Limb (tissue), 2 donors: ENCODE data around the gene MARCHF9.

Source experiments
- DNase-seq, 2 donors: peaks; one replicate each; pipeline ENCODE4 v3.0.0-alpha.2; 2016; ENCODE audit errors: extremely low spot score in 2 of 2

Gene MARCHF9

DNA sequence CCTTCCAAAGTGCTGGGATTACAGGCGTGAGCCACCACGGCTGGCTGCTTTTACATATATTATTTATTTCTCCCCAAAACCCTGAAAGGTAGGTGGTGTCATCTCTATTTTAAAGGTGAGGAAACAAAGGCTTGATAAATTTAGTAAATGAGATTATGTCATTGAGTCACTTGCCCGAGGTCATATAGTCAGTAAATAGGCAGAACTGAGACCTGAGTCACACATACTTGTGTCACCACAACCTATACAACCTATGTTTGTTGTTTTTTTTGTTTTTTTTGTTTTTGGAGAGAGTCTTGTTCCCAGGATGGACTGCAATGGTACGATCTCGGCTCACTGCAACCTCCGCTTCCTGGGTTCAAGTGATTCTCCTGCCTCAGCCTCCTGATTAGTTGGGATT, 40.5 kb downstream of the MARCHF9 start:
- DNase-seq, result no peak

DNA sequence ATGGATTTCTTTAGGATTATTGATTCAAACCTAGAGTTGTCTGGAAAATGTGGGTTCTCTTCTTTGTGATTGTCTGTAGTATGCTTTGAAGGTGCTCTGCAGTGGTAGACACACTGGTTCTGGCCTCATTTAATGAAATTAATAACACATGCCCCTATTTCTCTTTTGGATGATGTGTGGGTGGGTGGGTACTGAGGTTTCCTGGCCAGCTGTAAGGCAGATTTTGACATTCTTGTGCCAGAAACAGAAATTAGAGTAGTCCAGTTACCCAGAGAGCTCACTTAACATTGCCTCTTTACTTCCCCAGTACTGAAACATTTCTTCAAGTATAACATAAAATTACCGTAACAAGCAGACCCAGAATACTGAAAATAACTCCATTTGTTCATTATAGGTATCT, 42.1 kb downstream of the MARCHF9 start:
- DNase-seq, result no peak

DNA sequence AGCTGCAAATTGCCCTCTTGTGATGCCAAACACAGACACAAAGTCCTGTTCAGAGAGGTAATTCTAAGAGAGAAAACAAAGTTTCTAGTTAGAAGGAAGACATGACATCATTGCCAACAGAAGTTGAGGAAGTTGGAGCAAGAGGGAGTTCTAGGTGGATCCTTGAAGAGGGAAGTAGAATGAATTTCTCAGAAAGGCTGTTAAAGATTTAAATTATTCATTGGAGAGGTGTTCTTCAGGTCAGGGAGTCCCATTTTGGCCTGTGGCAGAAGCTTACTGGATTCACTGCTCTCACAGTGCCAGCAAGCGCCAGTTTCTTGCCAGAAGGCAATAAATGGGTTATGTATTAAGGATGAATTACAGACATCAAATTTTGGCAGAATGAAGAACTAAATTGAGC, 43.0 kb downstream of the MARCHF9 start:
- DNase-seq, result no peak

DNA sequence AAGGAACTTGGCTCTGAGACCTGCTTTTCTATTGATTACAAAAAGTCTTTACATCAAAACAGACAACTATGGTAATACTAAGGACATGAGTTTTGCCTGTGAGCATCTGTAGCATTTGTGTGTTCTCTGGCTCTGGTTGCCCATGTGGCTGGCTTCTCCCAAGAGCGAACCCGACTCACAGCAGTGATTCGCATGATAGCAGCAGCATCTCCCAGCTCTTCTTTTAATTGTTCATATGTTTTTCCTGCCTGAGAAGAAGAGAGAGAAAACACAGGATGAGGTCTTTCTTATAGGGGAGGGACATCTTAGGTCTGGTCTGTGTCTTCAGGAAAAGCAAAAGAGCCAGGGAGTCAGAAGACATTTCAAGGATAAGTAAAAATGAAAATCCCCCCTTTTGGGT, 46.1 kb downstream of the MARCHF9 start:
- no peak for DNase-seq

DNA sequence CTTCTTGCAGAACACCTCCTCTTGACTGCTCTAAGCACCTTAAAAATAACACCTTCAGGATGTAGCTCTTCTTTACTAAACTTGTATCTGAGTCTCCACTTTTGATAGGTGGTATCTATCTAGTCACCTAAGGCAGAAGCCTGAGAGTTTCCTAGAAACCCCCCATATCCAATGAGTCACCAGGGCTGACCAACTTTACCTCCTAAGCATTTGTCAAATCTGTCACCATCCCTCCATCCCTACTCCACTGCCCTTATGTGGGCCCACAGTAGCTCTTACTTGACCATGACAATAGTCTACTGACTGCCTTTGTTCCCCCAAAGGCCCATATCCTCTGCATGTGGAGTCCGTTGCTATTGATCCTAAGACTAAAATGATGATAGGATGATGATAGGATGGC, 47.7 kb downstream of the MARCHF9 start:
- DNase-seq, result no peak

DNA sequence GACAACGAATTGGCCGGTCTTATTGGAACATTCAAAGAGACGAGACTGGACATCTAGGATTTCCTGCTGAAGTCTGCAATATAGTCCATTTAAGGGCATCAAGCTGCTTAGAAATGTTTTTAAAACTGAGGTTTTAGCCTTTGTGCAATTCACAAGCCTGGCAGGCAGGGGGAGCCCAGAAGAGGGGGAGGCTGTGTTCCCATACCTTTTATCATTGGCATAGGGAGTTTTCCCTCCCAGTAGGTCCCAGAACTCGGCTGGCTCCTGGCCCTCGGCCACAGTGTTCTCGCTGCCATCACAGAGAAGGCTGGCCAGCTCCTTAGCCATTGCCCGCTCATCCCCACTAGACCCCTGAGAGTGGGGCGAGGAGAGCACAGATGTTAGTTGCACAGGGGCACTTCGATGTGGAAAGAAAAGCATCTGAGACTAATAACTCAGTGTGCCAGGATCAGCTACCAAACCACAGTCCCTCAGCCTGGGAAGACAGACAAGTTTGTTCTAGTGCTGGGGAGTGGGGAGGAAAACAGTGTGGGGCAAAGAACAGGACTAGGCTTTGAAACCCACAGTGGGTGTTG, 48.5 kb downstream of the MARCHF9 start:
- peak in 1 of 2 donors; percentile 54 for DNase-seq

DNA sequence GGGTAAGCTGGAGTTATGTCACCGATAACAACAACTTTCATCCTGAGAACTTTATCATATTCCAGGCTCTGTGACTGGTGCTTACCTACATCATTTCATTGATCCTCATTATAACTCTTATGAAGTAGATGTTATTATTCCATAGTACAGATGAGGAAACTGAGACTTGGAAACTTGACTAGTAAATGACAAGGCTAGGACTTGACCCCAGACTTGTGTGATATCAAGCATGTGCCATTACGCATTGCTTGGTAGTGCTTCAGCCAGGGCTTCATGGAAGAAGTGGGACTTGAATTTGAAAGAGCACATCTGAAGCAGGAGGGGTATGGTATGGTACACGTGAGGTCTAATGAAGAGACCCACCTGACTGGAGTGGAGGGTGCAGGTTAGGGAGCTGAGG, 51.8 kb downstream of the MARCHF9 start:
- DNase-seq, result no peak

DNA sequence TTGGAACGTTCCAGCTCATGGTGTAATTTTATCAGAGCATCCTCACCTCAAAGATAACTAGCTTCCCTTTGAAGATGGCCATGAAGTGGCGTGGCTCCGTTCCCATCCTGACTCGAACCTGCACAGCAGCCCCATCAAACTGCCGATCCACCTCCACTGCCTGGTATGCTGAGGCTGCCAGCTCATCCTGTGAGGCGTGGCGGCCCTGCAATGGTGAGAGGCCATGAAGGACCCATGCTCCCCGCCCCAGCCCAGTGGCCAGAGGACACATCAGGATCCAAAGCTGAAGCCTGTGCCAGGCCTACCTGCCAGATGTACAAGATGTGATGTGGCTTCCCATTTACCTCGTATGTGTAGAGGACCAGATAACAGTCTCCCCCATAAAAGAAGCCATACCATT, 52.4 kb downstream of the MARCHF9 start:
- no peak for DNase-seq

DNA sequence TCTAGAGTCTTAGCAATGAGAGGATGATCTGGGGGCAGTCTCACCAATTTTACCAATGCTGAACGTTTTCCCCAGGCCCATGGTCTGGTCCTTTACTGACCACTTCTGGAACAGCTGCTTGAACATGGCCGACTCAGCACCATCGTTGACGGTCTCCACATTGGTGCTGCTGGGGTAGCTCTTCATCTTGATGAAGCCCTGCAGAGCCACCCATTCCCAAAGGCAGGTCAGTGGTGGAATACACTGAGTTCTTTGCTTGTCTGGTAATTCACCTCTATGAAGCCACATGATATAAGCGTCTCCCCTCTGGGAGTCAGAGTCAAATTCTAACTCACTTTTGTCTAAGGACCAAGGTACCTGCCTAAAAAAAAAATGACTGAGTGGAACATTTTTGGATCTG, 53.4 kb downstream of the MARCHF9 start:
- DNase-seq, result no peak

DNA sequence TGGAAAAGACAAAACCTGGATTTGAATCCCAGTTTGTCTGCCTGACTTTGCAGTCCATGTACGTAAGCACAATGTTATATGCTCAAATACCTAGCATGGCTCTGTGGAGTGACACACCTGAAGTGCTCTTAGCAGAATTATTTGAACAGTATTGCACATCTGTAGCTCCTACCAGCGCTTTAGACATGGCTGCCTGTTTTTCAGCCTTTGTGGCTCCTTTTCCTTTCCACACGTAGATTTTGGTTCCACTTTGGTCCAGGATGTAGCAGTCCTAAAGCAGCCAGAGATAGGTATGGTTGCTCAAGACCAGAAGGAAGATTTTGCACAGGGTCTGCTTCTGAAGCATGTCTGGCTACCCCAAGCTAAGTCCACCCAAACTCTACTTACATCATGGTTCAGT, 54.5 kb downstream of the MARCHF9 start:
- DNase-seq, result no peak
